ENCODE measurements around the gene LRP5. TPM values are rescaled to one million over a fixed set of nuclear protein-coding genes. Genes with fewer than 3 reads are reported as not detected.
"Not testable (repeated sequence)": the region's sequence is repeated elsewhere in the genome, so short reads cannot be mapped to it uniquely, and the experiment has no call there.

LRP5 gene
- total RNA-seq, 2 donors from 2014 or later: 48.3 to 57.1 TPM

- TF ChIP-seq POLR2A (IDR thresholded peaks at IDR 0.05) (no peak), POLR2AphosphoS5 (IDR thresholded peaks at IDR 0.05) (no peak), CTCF (IDR thresholded peaks at IDR 0.05) (no peak)
- Histone ChIP-seq H3K4me1 (replicated peaks) (no peaks in the 10 kb centered on the region), H3K4me3 (no peak overlapping the region), H3K27me3 (replicated peaks; ENCODE audit: insufficient read depth) (no peaks in the 10 kb centered on the region), H3K27ac (no peak overlapping the region), H3K36me3 (no peaks in the 10 kb centered on the region), H3K9me3 (no peaks in the 10 kb centered on the region)
- WGBS: 41% methylated on average over 15 of the region's 15 CpGs
- intact Hi-C loops (cut with DNase I): no loop called here
- DNase-seq (ENCODE audit: low spot score): no peak
Measured at GRCh38 chr11:68282141-68282860, 30.1 kb upstream of the LRP5 start.

DNA sequence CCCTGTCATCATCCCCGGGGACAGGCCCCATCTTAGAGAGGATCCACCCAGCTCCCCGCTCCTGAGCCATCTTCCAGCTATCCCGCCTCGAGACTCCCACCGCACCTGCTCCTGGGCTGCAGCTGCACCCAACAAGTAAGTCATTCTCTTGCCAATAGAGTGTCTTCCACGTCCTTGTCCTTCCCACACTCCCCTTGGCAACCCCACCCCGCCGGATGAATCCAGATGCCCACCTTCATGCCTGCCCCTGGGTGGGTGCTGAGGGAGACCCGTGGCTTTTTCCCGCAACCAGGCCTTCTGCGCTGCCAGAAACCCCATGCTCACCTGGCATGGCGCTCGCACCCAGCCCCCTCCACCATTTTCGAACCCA lies 29.5 kb upstream of the LRP5 start:
- Histone ChIP-seq H3K36me3 (no peaks in the 10 kb centered on the region), H3K27me3 (replicated peaks; ENCODE audit: insufficient read depth) (no peaks in the 10 kb centered on the region), H3K27ac (no peak overlapping the region), H3K4me1 (replicated peaks) (no peaks in the 10 kb centered on the region), H3K9me3 (no peaks in the 10 kb centered on the region), H3K4me3 (no peak overlapping the region)
- no peak for TF ChIP-seq CTCF (IDR thresholded peaks at IDR 0.05)
- no peak for TF ChIP-seq POLR2AphosphoS5 (IDR thresholded peaks at IDR 0.05)
- TF ChIP-seq POLR2A (IDR thresholded peaks at IDR 0.05): no peak
- DNase-seq (ENCODE audit: low spot score): no peak
- intact Hi-C loops (cut with DNase I): no loop called here
- 94% methylated on average over 14 of the region's 14 CpGs for WGBS

GRCh38 chr11:68284588-68284987 lies 27.8 kb upstream of the LRP5 start:
- H3K27me3 ChIP-seq (replicated peaks; ENCODE audit: insufficient read depth); H3K9me3 ChIP-seq; H3K36me3 ChIP-seq; H3K27ac ChIP-seq; H3K4me3 ChIP-seq; H3K4me1 ChIP-seq (replicated peaks); intact Hi-C loops (cut with DNase I); DNase-seq (ENCODE audit: low spot score): not testable (repeated sequence)
- WGBS: 95% methylated on average over 3 of the region's 3 CpGs

GRCh38 chr11:68287419-68287818 lies 25.0 kb upstream of the LRP5 start:
- DNase-seq (ENCODE audit: low spot score): no peak

DNA sequence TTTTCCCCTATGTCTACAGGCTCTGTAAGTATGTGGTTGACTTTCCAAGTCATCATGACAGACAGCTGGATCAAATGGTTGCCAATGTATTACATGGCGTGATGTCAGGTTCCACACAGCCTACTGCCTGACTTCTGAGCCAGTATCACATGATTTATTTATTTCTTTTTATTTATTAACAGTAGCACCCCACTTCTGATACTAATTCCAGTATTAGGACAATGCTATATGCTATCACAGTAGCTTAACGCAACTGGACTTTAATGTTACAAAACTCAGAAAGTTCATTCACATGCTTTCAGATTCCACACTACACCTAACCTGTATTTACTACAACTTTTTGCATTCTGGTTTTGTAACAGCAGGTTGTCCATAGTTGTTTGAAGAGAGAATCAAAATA lies 22.9 kb upstream of the LRP5 start:
- intact Hi-C loops (cut with DNase I): no loop called here
- WGBS: 94% methylated on average over 2 of the region's 2 CpGs
- no peaks in the 10 kb centered on the region for H3K9me3 ChIP-seq
- H3K27me3 ChIP-seq (replicated peaks; ENCODE audit: insufficient read depth): no peaks in the 10 kb centered on the region
- no peak overlapping the region for H3K27ac ChIP-seq
- no peak for TF ChIP-seq CTCF (IDR thresholded peaks at IDR 0.05)
- TF ChIP-seq POLR2AphosphoS5 (IDR thresholded peaks at IDR 0.05): no peak
- no peak for TF ChIP-seq POLR2A (IDR thresholded peaks at IDR 0.05)
- H3K4me1 ChIP-seq (replicated peaks): no peaks in the 10 kb centered on the region
- no peaks in the 10 kb centered on the region for H3K36me3 ChIP-seq
- no peak for DNase-seq (ENCODE audit: low spot score)
- no peak overlapping the region for H3K4me3 ChIP-seq

More at GRCh38 chr11:68287419-68287818, 25.0 kb upstream of the LRP5 start:
- TF ChIP-seq POLR2A (IDR thresholded peaks at IDR 0.05) (no peak), POLR2AphosphoS5 (IDR thresholded peaks at IDR 0.05) (no peak), CTCF (IDR thresholded peaks at IDR 0.05) (no peak)
- no peak overlapping the region for H3K27ac ChIP-seq
- H3K4me3 ChIP-seq: no peak overlapping the region
- intact Hi-C loops (cut with DNase I): no loop called here
- no peaks in the 10 kb centered on the region for H3K36me3 ChIP-seq
- H3K4me1 ChIP-seq (replicated peaks): no peaks in the 10 kb centered on the region
- WGBS: 83% methylated on average over 8 of the region's 8 CpGs
- H3K27me3 ChIP-seq (replicated peaks; ENCODE audit: insufficient read depth): no peaks in the 10 kb centered on the region
- no peaks in the 10 kb centered on the region for H3K9me3 ChIP-seq
